Naive B cell (primary cell): Measurements from ENCODE around the gene G6PD. TPM values are rescaled to one million over a fixed set of nuclear protein-coding genes. Genes with fewer than 3 reads are reported as not detected.
"Not testable (repeated sequence)": the region's sequence is repeated elsewhere in the genome, so short reads cannot be mapped to it uniquely, and the experiment has no call there.

Experiments used
- ATAC-seq, 2 donors: fragments of 150-1000 bp; cut with Tn5 transposase; 2 replicates each; pipeline ENCODE4 v1.10.0; 2021; ENCODE audit warnings: low read depth in 2 of 2, mild to moderate bottlenecking in 2 of 2, moderate library complexity in 2 of 2
- DNase-seq: peaks from one replicate; pipeline ENCODE4 v3.0.0; 2022
- H3K27ac Mint-ChIP-seq, 6 donors: one replicate each; pipeline ENCODE4 v1.8.0; 2020 to 2022; ENCODE audit warnings: mild to moderate bottlenecking in 6 of 6, mixed read lengths in 6 of 6, moderate library complexity in 5 of 6, inconsistent platforms in 2 of 6
- H3K27me3 Mint-ChIP-seq, 3 donors: one replicate each; pipeline ENCODE4 v1.8.0; 2021 to 2022; ENCODE audit warnings: mixed read lengths in 3 of 3, mild to moderate bottlenecking in 1 of 3
- H3K36me3 Mint-ChIP-seq, 2 donors: one replicate each; pipeline ENCODE4 v1.8.0; 2020 to 2022; ENCODE audit warnings: mixed read lengths in 2 of 2, inconsistent platforms in 1 of 2, mild to moderate bottlenecking in 1 of 2
- H3K4me1 Mint-ChIP-seq, 3 donors: one replicate each; pipeline ENCODE4 v1.8.0; 2020 to 2022; ENCODE audit warnings: mixed read lengths in 3 of 3, inconsistent platforms in 1 of 3, mild to moderate bottlenecking in 1 of 3, moderate library complexity in 1 of 3
- H3K4me3 Mint-ChIP-seq, 8 donors: one replicate each; pipeline ENCODE4 v1.8.0; 2020 to 2022; ENCODE audit warnings: mild to moderate bottlenecking in 8 of 8, mixed read lengths in 8 of 8, moderate library complexity in 8 of 8, inconsistent platforms in 2 of 8
- H3K9me3 Mint-ChIP-seq, 7 donors: one replicate each; pipeline ENCODE4 v1.8.0; 2020 to 2022; ENCODE audit warnings: mixed read lengths in 7 of 7, mild to moderate bottlenecking in 5 of 7, inconsistent platforms in 2 of 7, moderate library complexity in 1 of 7
- polyA plus RNA-seq, 6 donors: library from polyadenylated mRNA; unstranded; fragments of 300-500 nt; fragmentation: Illumina TruSeq; gene quantifications; one replicate each; pipeline ENCODE4 v1.2.3, GENCODE V29; 2021; ENCODE audit warnings: low read depth in 6 of 6

G6PD gene
- polyA plus RNA-seq, 6 donors from 2014 or later, result 3.3 to 6.1 (median 4.4) TPM

- ATAC-seq, H3K9me3 Mint-ChIP-seq, H3K27me3 Mint-ChIP-seq, H3K27ac Mint-ChIP-seq, H3K4me1 Mint-ChIP-seq, DNase-seq, H3K4me3 Mint-ChIP-seq, H3K36me3 Mint-ChIP-seq: not testable (repeated sequence)
These were observed 12.2 kb upstream of the G6PD start for GRCh38 chrX:154558896-154559295.

- not testable (repeated sequence) for ATAC-seq, H3K27ac Mint-ChIP-seq, H3K4me3 Mint-ChIP-seq, H3K9me3 Mint-ChIP-seq, DNase-seq, H3K36me3 Mint-ChIP-seq, H3K27me3 Mint-ChIP-seq, H3K4me1 Mint-ChIP-seq
These were observed 11.5 kb upstream of the G6PD start for GRCh38 chrX:154558060-154558690.

DNA sequence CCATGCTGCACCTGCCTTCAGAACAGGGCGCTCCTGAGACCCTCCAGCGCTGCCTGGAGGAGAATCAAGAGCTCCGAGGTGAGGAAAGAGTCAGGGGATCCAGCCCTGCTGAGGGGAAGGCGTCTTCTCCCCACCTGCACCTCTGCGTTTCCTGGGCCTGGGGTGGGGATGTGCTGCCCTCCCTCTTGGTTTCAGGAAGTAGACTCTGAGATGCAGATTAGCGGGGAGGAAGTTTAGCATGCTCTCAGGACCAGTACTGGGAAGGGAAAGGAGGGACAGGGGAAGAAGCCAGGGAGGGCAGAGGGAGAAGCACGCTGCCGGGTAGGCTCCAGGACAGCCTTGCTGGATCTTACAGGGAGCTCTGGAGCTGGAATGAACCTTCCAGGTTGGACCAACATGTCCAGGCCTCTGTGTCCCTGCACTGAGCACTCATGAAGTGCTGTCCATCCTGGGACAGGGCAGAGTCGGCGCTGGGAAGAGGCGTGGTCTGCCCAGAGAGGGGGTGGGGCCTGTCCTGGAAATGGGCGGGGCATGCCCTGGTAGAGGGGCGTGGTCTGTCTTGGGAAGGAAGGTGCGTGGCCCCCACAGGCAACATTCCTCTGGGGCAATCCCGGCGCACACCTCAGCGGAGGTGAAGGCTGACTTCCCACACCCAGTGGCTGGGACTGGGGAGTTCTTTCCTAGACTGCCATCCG is 5.6 kb upstream of the G6PD start:
- not testable (repeated sequence) for H3K27me3 Mint-ChIP-seq, H3K36me3 Mint-ChIP-seq, ATAC-seq, DNase-seq, H3K9me3 Mint-ChIP-seq
- Mint-ChIP-seq H3K27ac (peak overlapping the region in 2 of 6 donors; percentile 28 to 39), H3K4me1 (peaks cover 14 to 36% (median 33%) of the 10 kb centered on the region in 3 donors), H3K4me3 (peak overlapping the region in 1 of 8 donors; percentile 66)

DNA sequence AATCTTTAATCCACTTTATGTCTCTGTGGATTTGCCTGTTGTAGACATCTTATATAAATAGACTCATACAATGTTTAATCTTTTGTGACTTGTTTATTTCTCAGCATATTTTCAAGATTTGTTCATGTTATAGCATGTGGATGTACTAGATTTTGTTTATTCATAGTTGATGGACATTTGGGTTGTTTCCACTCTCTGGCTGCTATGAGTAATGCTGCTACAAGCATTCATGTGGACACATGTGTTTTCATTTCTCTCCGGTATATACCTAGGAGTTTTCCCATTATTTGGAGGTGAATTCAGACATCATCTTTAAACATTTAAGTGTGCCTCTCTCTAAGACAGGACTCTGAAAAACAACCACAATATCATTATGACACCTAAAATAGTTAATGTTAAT is 3.1 kb upstream of the G6PD start:
- peak overlapping the region in 6 of 8 donors; percentile 4 to 80 (median 55) for H3K4me3 Mint-ChIP-seq
- H3K9me3 Mint-ChIP-seq, result peaks cover 0 to 5% (median 0%) of the 10 kb centered on the region in 7 donors
- no peaks in the 10 kb centered on the region for H3K27me3 Mint-ChIP-seq
- H3K27ac Mint-ChIP-seq, result peak overlapping the region in 1 of 6 donors; percentile 58
- ATAC-seq, result no peak
- peaks cover 18 to 41% (median 35%) of the 10 kb centered on the region in 3 donors for H3K4me1 Mint-ChIP-seq
- DNase-seq, result no peak
- H3K36me3 Mint-ChIP-seq, result peaks cover 0 to under 1% of the 10 kb centered on the region in 2 donors

- H3K36me3 Mint-ChIP-seq, result no peaks in the 10 kb centered on the region
- no peaks in the 10 kb centered on the region for H3K27me3 Mint-ChIP-seq
- no peak for DNase-seq
- peaks cover 0 to 5% (median 0%) of the 10 kb centered on the region in 7 donors for H3K9me3 Mint-ChIP-seq
- no peak for ATAC-seq
- H3K4me1 Mint-ChIP-seq, result peaks cover 21 to 42% (median 38%) of the 10 kb centered on the region in 3 donors
- H3K4me3 Mint-ChIP-seq, result peak overlapping the region; percentile 80 to 96 (median 94)
- H3K27ac Mint-ChIP-seq, result peak overlapping the region; percentile 83 to 98 (median 94)
These were observed 1.3 kb upstream of the G6PD start for GRCh38 chrX:154548028-154548316.

GRCh38 chrX:154547245-154548027 is 790 bp upstream of the G6PD start, which contains the start of gene IKBKG:
TSS of gene IKBKG (plus strand) at chrX:154547620. CDS start at chrX:154552003, 4,383 bp downstream.
- Mint-ChIP-seq H3K4me1 (peaks cover 25 to 46% (median 44%) of the 10 kb centered on the region in 3 donors), H3K36me3 (no peaks in the 10 kb centered on the region), H3K9me3 (peaks cover 0 to 5% (median 0%) of the 10 kb centered on the region in 7 donors), H3K4me3 (peak within 1 kb of the TSS; percentile 80 to 96 (median 94)), H3K27me3 (no peaks in the 10 kb centered on the region), H3K27ac (peak within 1 kb of the TSS; percentile 83 to 98 (median 94))
- peak; percentile 70 to 72 for ATAC-seq
- peak; percentile 92 for DNase-seq

GRCh38 chrX:154545673-154546274 is 872 bp downstream of the G6PD start:
- Mint-ChIP-seq H3K4me3 (peak overlapping the region; percentile 72 to 94 (median 80)), H3K4me1 (peaks cover 26 to 46% (median 40%) of the 10 kb centered on the region in 3 donors), H3K9me3 (peaks cover 0 to 3% (median 0%) of the 10 kb centered on the region in 7 donors), H3K27ac (peak overlapping the region in 4 of 6 donors; percentile 18 to 90 (median 66)), H3K36me3 (no peaks in the 10 kb centered on the region), H3K27me3 (no peaks in the 10 kb centered on the region)
- ATAC-seq (no peak), DNase-seq (no peak)

GRCh38 chrX:154542723-154543424 is 3.8 kb downstream of the G6PD start:
- Mint-ChIP-seq H3K9me3 (no peaks in the 10 kb centered on the region), H3K27ac (peak overlapping the region; percentile 26 to 96 (median 91)), H3K36me3 (no peaks in the 10 kb centered on the region), H3K4me1 (peaks cover 17 to 30% (median 23%) of the 10 kb centered on the region in 3 donors), H3K27me3 (no peaks in the 10 kb centered on the region), H3K4me3 (peak overlapping the region; percentile 71 to 87 (median 77))
- no peak for DNase-seq
- peak in 1 of 2 donors; percentile 9 for ATAC-seq

DNA sequence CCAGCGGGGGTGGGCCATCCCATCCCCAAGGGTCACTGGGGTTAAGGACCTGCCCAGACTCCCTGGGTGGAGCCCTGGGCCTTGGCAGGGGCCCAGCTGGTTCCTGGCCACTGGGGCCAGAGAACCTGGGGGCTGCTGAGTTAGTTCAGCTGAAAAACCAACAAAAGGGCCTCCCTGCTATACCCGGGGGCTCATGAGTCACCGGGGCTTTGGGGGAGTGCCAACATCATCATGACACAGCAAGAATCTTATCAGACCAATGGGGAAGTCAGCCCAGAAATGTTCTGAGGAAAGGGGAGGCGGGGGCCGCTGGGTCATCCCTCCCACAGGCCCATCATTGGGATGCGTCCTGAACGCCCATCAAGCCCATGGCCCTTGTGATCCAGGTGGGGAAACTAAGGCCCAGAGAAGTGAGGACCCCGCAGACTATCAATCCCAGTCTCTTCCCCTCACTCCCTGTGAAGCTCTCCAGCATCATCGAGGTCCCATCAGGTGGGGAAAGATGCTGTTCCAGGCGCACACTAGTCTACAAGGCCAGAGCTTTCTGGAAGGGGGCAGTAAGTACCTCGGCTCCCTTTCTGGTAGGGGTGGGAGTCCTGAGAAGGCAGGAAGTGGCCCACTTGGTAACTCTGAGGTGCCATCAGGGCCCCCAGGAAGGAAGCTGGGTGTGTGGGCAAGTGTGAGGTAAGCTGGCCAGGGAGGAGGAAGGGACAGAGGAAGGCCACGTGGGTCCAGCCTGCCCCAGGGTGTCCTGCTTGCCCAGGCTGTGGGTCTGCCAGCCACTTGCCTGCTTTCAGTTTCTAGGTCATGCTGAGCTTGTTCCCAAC is 4.5 kb downstream of the G6PD start:
- Mint-ChIP-seq H3K36me3 (no peaks in the 10 kb centered on the region), H3K4me1 (peaks cover 16 to 25% (median 20%) of the 10 kb centered on the region in 3 donors), H3K4me3 (peak overlapping the region in 6 of 8 donors; percentile 68 to 87 (median 74)), H3K27ac (peak overlapping the region; percentile 26 to 96 (median 91)), H3K27me3 (no peaks in the 10 kb centered on the region), H3K9me3 (peaks cover 0 to 1% (median 0%) of the 10 kb centered on the region in 7 donors)
- no peak for ATAC-seq
- DNase-seq, result no peak

DNA sequence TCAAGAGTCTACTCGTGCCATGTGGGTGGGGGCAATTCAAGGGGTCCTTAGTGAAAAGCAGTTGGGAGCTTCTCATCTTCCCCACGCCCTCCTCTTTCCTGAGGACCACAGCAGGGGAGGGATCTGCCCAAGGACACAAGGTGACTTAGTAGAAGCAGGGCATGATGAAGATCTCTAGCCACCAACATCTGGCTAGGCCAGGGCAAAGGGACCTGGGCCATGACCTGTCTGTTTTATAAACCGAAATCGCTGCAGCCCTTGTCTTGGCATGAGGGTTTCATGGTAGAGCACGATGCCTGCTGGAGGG is 5.1 kb downstream of the G6PD start:
- no peaks in the 10 kb centered on the region for H3K27me3 Mint-ChIP-seq
- H3K27ac Mint-ChIP-seq, result no peak overlapping the region
- H3K4me1 Mint-ChIP-seq, result peaks cover 16 to 25% (median 20%) of the 10 kb centered on the region in 3 donors
- no peaks in the 10 kb centered on the region for H3K36me3 Mint-ChIP-seq
- DNase-seq (no peak), ATAC-seq (no peak)
- H3K9me3 Mint-ChIP-seq, result peaks cover 0 to 1% (median 0%) of the 10 kb centered on the region in 7 donors
- H3K4me3 Mint-ChIP-seq, result no peak overlapping the region

DNA sequence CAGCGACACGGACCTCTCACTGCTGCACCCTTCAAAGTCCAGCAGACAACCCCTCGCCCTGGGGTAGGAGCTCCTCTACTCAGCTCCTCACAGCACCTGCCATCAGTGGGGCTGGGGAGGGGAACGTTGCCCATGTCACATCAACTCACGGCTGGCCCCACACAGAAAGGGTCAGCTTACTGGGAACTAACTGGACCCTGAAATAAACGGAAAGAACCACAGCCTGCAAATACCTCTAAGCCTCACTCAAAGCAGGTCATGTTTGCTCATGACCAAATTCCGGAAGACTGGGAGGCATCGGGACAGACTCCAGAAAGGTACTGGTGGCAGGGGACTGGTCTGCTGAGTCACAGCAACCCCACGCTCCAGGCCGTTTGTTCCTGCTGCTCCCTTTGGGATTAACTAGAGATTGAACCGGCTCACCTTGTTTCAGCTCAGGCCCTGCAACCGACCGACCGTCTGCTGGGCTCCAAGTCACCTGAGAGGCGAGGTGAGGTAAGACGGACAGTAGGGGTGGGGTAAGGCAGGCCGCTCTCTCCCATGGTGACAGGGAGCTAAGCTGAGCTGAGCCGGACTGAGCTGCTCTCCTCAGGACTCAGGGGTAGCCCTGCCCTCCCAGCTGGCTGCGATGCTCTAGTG is 5.6 kb downstream of the G6PD start:
- Mint-ChIP-seq H3K27ac (no peak overlapping the region), H3K27me3 (no peaks in the 10 kb centered on the region), H3K4me3 (peak overlapping the region in 2 of 8 donors; percentile 26 to 34), H3K4me1 (peaks cover 16 to 25% (median 17%) of the 10 kb centered on the region in 3 donors), H3K9me3 (peaks cover 0 to 1% (median 0%) of the 10 kb centered on the region in 7 donors), H3K36me3 (no peaks in the 10 kb centered on the region)
- DNase-seq (no peak), ATAC-seq (no peak)

DNA sequence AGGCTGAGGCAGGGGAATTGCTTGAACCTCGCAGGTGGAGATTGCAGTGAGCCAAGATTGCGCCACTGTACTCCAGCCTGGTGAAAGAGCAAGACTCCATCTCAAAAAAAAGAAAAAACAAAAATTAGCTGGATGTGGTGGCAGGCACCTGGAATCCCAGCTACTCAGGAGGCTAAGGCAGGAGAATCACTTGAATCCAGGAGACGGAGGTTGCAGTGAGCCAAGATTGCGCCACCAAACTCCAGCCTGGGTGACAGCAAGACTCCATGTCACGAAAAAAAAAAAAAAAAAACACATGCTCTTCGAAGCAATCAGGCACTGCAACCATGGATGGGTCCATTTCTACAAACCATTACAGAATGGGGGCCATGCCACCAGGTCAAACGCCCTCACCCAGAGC is 6.3 kb downstream of the G6PD start:
- H3K4me3 Mint-ChIP-seq, result not testable (repeated sequence)

More for the DNA sequence above, 6.3 kb downstream of the G6PD start:
- H3K27me3 Mint-ChIP-seq, H3K9me3 Mint-ChIP-seq, H3K36me3 Mint-ChIP-seq, ATAC-seq, H3K27ac Mint-ChIP-seq, DNase-seq: not testable (repeated sequence)
- peaks cover 15 to 25% (median 16%) of the 10 kb centered on the region in 3 donors for H3K4me1 Mint-ChIP-seq
